HFFc6 (cell line): ENCODE measurements around the gene FANK1. TPM values are rescaled to one million over a fixed set of nuclear protein-coding genes. Genes with fewer than 3 reads are reported as not detected.
"Not testable (repeated sequence)": the region's sequence is repeated elsewhere in the genome, so short reads cannot be mapped to it uniquely, and the experiment has no call there.

Experiments used
- DNase-seq: peaks from one replicate; pipeline ENCODE4 v3.0.0-alpha.2; 2018
- H3K27ac Mint-ChIP-seq: 2 replicates; pipeline ENCODE4 v1.8.0; 2020; ENCODE audit warnings: mild to moderate bottlenecking, mixed read lengths
- H3K27me3 Mint-ChIP-seq: 2 replicates; pipeline ENCODE4 v1.8.0; 2021; ENCODE audit warnings: mild to moderate bottlenecking, moderate library complexity, mixed read lengths; ENCODE audit not compliant: insufficient read depth
- H3K36me3 Mint-ChIP-seq: 2 replicates; pipeline ENCODE4 v1.8.0; 2021; ENCODE audit warnings: low read depth, mixed read lengths
- H3K4me1 Mint-ChIP-seq: 2 replicates; pipeline ENCODE4 v1.8.0; 2020; ENCODE audit warnings: low read depth, mixed read lengths
- H3K4me3 Mint-ChIP-seq: 2 replicates; pipeline ENCODE4 v1.8.0; 2020; ENCODE audit warnings: mild to moderate bottlenecking, moderate library complexity, mixed read lengths
- H3K9me3 Mint-ChIP-seq: 2 replicates; pipeline ENCODE4 v1.8.0; 2020; ENCODE audit warnings: mild to moderate bottlenecking, mixed read lengths
- total RNA-seq, 6 experiments: library from RNA; stranded (reverse); fragmentation: NEBNext Ultra II Directional; extraction: Animal tissue kit (Norgen Biotek cat#: 25700); gene quantifications; 2 replicates in 1 of 6; 3 replicates in 5 of 6; pipeline ENCODE4 v1.2.3, GENCODE V29; 2021
- TF ChIP-seq, protein P1 (sequence below): fragments of 200-600 bp; sonication (generic); IDR thresholded peaks from 2 replicates; pipeline ENCODE4 v1.5.0; 2021; ENCODE audit warnings: antibody characterized with exemption, mild to moderate bottlenecking

FANK1 gene
- total RNA-seq, 6 experiments from 2014 or later, result 0.50 to 1.4 (median 0.88) TPM

- H3K4me3 Mint-ChIP-seq, H3K27ac Mint-ChIP-seq, H3K27me3 Mint-ChIP-seq, H3K9me3 Mint-ChIP-seq, H3K36me3 Mint-ChIP-seq: not testable (repeated sequence)
- DNase-seq, result peak; percentile 43
- H3K4me1 Mint-ChIP-seq, result peaks cover 27% of the 10 kb centered on the region
These were observed 4.6 kb downstream of the FANK1 start for GRCh38 chr10:125900963-125901362.

GRCh38 chr10:125903135-125903640 lies 6.8 kb downstream of the FANK1 start:
- not testable (repeated sequence) for H3K27ac Mint-ChIP-seq, H3K9me3 Mint-ChIP-seq, DNase-seq, H3K36me3 Mint-ChIP-seq, H3K27me3 Mint-ChIP-seq, H3K4me3 Mint-ChIP-seq
- H3K4me1 Mint-ChIP-seq, result peaks cover 20% of the 10 kb centered on the region

- not testable (repeated sequence) for H3K4me3 Mint-ChIP-seq, H3K9me3 Mint-ChIP-seq, H3K36me3 Mint-ChIP-seq, H3K27me3 Mint-ChIP-seq, DNase-seq, H3K27ac Mint-ChIP-seq
- peaks cover 20% of the 10 kb centered on the region for H3K4me1 Mint-ChIP-seq
These were observed 9.0 kb downstream of the FANK1 start for GRCh38 chr10:125905069-125905994.

DNA sequence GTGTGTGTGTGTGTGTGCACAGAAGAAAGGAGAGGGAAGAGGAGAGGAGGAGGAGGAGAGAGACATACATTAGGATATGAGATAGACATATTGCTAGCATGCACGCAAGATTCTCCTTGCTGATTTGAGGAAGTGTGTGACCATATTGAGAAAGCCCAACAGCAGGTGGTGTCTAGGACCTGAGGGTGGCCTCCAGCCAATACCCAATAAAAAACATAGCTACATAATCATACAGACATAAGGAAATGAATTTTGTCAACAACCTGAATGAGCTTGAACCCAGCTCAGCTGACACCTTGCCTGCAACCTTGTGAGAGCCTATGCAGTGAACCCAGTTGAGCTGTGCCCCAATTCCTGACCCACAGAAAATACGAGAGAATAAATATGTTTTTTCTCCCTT lies 11.2 kb downstream of the FANK1 start:
- H3K27ac Mint-ChIP-seq, H3K27me3 Mint-ChIP-seq, DNase-seq, H3K4me3 Mint-ChIP-seq, H3K4me1 Mint-ChIP-seq, H3K36me3 Mint-ChIP-seq, H3K9me3 Mint-ChIP-seq: not testable (repeated sequence)

DNA sequence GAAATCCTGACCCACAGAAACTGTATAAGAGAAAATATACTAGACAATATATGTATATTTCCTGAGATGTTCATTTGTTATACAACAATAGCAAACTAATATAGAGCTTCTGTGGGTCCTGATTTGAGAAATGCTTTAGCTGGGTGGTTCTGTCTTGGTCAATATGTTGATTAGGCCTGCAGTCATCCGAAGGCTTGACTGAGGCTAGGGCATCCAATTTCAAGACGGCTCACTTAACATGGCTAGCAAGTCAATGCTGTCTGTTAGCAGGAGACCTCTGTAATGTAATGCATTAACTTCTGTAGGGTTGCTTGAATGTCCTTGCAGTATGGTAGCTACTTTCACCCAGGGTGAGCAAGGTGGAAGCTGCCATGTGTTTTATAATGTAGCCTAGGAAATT lies 12.4 kb downstream of the FANK1 start:
- not testable (repeated sequence) for H3K36me3 Mint-ChIP-seq, DNase-seq, H3K4me1 Mint-ChIP-seq, H3K4me3 Mint-ChIP-seq, H3K27ac Mint-ChIP-seq, H3K9me3 Mint-ChIP-seq, H3K27me3 Mint-ChIP-seq

- not testable (repeated sequence) for H3K27me3 Mint-ChIP-seq, H3K27ac Mint-ChIP-seq, H3K4me1 Mint-ChIP-seq, H3K9me3 Mint-ChIP-seq, H3K36me3 Mint-ChIP-seq, H3K4me3 Mint-ChIP-seq, DNase-seq
These were observed 13.1 kb downstream of the FANK1 start for GRCh38 chr10:125909491-125909890.

DNA sequence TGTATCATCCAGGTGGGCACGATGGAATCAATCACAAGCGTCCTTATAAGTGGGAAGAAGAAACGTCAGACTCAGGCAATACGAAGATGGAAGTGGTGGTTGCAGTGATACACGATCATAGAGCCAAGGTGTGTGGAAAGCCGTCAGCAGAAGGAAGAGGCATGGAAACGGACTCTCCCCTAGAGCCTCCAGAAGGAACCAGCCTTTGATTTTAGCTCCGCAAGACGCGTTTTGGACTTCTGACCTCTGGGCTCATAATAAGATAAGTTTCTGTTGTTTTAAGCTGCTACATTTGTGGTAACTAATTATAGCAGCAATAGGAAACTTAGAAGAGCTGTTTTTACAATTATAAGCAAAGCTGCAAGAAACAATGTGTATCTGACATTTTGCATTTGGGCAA lies 14.8 kb downstream of the FANK1 start:
- Mint-ChIP-seq H3K4me1 (peaks cover 9% of the 10 kb centered on the region), H3K27me3 (peaks cover 9% of the 10 kb centered on the region), H3K9me3 (no peaks in the 10 kb centered on the region), H3K4me3 (no peak overlapping the region), H3K27ac (no peak overlapping the region), H3K36me3 (no peaks in the 10 kb centered on the region)
- TF ChIP-seq, protein P1, sequence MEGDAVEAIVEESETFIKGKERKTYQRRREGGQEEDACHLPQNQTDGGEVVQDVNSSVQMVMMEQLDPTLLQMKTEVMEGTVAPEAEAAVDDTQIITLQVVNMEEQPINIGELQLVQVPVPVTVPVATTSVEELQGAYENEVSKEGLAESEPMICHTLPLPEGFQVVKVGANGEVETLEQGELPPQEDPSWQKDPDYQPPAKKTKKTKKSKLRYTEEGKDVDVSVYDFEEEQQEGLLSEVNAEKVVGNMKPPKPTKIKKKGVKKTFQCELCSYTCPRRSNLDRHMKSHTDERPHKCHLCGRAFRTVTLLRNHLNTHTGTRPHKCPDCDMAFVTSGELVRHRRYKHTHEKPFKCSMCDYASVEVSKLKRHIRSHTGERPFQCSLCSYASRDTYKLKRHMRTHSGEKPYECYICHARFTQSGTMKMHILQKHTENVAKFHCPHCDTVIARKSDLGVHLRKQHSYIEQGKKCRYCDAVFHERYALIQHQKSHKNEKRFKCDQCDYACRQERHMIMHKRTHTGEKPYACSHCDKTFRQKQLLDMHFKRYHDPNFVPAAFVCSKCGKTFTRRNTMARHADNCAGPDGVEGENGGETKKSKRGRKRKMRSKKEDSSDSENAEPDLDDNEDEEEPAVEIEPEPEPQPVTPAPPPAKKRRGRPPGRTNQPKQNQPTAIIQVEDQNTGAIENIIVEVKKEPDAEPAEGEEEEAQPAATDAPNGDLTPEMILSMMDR, result no peak
- DNase-seq, result no peak

GRCh38 chr10:125911990-125912389 lies 15.6 kb downstream of the FANK1 start:
- no peak for DNase-seq
- no peaks in the 10 kb centered on the region for H3K36me3 Mint-ChIP-seq
- no peak overlapping the region for H3K27ac Mint-ChIP-seq
- H3K9me3 Mint-ChIP-seq, result no peaks in the 10 kb centered on the region
- TF ChIP-seq, protein P1, result no peak
- H3K4me1 Mint-ChIP-seq, result peaks cover 9% of the 10 kb centered on the region
- peaks cover 9% of the 10 kb centered on the region for H3K27me3 Mint-ChIP-seq
- H3K4me3 Mint-ChIP-seq, result no peak overlapping the region

GRCh38 chr10:125913277-125913676 lies 16.9 kb downstream of the FANK1 start:
- not testable (repeated sequence) for H3K9me3 Mint-ChIP-seq, H3K36me3 Mint-ChIP-seq, H3K4me3 Mint-ChIP-seq, H3K4me1 Mint-ChIP-seq, H3K27ac Mint-ChIP-seq, H3K27me3 Mint-ChIP-seq, DNase-seq
